ENCODE data around the gene FDX2. TPM values are rescaled to one million over a fixed set of nuclear protein-coding genes. Genes with fewer than 3 reads are reported as not detected.
"Not testable (repeated sequence)": the region's sequence is repeated elsewhere in the genome, so short reads cannot be mapped to it uniquely, and the experiment has no call there.

The FDX2 gene
- total RNA-seq, 1 experiment from 2014 or later = 37.9 TPM

- DNase-seq (ENCODE audit: low read depth) = no peak
Measured at GRCh38 chr19:10284065-10284959, 31.5 kb downstream of the FDX2 start.

- DNase-seq (ENCODE audit: low read depth) = no peak
Measured at GRCh38 chr19:10283301-10284064, 32.3 kb downstream of the FDX2 start.

GRCh38 chr19:10282043-10282442, 33.8 kb downstream of the FDX2 start:
- not testable (repeated sequence) for DNase-seq (ENCODE audit: low read depth)

DNA sequence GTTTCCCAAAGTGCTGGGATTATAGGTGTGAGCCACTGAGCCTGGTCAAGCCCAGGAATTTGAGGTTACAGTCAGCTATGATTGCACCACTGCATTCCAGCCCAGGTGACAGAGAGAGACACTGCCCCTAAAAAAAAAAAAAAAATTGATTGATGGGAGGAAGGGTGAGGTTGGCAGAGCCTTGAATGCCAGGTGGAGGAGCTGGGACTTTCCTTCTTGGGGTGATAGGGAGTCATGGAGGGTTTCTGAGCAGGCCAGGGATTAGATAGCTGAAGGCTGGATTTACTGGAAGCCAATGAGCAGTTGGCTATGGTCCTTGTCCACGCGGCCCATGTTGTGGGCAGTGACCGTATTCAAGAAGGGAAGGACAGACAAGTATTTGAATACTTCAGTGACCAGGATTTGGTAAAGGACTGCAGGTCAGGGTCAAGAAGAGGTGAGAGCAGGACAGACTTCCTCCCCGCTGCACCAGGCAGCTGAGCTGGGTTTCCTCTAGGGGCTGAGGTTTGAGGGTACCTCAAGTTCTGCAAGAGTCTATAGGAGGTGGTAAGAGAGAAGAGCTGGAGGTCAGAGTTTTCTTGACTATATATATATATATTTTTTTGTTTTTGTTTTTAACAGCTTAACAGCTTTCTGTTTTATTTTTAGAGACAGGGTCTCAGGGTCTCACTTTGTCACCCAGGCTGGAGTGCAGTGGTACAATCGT, 35.9 kb downstream of the FDX2 start:
- DNase-seq (ENCODE audit: low read depth) = no peak

GRCh38 chr19:10278935-10279334, 36.9 kb downstream of the FDX2 start:
- DNase-seq (ENCODE audit: low read depth) = no peak

DNA sequence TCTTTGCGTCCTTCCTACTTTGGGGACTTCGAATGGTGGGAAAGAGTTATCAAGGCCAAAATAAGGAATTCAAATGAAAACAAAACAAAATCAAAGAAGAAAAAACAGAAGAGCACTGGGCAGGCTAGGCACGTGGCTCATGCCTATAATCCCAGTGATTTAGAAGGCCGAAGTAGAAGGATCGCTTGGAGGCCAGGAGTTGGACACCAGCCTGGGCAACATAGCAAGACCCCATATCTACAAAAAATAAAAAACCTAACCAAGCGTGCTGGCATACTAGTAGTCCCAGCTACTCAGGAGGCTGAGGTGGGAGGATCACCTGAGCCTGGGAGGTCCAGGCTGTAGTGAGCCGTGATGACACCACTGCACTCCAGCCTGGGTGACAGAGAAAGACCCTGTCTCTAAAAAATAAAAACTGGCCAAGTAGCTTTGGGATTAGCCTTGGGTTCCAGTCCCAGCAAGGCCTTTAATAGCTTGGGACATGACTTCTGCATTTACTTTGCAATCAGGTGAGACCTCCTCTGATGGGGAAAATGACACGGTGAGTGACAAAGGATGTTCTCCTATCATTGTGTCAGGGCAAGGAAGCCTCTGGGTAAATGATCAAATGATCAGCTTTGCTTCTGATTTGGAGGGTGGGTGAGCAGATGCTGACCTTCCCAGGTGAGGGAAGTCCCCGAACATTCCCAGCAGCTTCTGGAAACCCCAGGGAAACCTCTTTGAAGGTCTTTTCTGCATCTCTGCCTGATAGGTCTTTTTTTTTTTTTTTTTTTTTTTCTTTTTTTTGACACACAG, 37.8 kb downstream of the FDX2 start:
- DNase-seq (ENCODE audit: low read depth) = no peak

GRCh38 chr19:10274589-10274988, 41.2 kb downstream of the FDX2 start:
- DNase-seq (ENCODE audit: low read depth) = no peak

DNA sequence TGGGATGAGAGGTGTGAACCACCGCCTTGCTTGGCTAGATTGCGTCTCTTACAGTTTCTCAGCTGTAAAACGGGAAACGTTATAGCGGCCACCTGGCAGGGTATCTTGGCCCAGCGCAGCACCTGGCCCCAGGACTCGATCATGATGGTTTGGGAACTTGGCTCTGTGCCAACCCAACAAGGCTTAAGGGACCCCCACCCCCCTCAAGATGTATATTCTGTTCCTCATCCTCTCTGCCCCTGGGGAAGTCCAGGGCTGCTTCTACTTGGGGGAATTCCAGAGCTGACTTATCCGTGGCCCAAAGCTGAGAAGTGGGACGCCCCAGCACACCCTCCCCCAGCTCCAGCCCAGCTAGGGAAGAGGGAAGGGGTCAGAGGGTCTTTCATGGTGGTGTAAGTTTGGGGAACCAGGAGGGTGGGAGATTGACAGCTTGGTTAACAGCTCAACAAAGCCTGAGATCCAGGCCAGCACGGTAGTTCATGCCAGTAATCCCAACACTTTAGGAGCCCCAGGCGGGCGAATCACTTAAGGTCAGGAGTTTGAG, 44.2 kb downstream of the FDX2 start:
- DNase-seq (ENCODE audit: low read depth) = peak; percentile 47

- DNase-seq (ENCODE audit: low read depth) = peak; percentile 80
Measured at GRCh38 chr19:10270616-10271394, 45.0 kb downstream of the FDX2 start, which contains the start of gene ICAM1. TSS of gene ICAM1 (plus strand) at chr19:10271120. CDS start at chr19:10271160, 40 bp downstream.

- peak; percentile 78 for DNase-seq (ENCODE audit: low read depth)
Measured at GRCh38 chr19:10270180-10270615, 45.6 kb downstream of the FDX2 start.

DNA sequence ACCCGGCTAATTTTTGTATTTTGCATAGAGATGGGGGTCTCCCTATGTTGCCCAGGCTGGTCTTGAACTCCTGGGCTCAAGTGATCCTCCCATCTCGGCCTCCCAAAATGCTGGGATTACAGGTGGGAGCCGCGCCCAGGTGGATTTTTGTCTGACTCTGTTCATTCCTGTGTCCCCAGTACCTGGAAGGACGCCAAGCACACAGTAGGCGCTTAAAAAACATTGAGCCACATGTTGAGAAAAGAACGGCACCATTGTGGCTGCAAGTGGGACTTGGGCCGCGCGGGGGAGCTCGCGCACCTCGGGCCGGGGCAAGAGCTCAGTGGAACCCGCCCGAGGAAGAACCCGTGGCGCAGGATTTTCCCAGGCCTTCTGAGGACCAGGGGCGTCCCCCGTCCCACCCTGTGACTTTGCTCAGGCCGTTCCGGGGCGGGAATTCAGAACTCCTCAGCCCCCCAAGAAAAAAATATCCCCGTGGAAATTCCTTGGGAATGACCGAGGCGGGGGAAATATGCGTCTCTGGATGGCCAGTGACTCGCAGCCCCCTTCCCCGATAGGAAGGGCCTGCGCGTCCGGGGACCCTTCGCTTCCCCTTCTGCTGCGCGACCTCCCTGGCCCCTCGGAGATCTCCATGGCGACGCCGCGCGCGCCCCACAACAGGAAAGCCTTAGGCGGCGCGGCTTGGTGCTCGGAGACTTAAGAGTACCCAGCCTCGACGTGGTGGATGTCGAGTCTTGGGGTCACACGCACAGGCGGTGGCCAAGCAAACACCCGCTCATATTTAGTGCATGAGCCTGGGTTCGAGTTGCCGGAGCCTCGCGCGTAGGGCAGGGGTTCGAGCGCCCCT, 46.3 kb downstream of the FDX2 start:
- DNase-seq (ENCODE audit: low read depth) = peak; percentile 75

- no peak for DNase-seq (ENCODE audit: low read depth)
Measured at GRCh38 chr19:10268071-10268470, 47.7 kb downstream of the FDX2 start.

DNA sequence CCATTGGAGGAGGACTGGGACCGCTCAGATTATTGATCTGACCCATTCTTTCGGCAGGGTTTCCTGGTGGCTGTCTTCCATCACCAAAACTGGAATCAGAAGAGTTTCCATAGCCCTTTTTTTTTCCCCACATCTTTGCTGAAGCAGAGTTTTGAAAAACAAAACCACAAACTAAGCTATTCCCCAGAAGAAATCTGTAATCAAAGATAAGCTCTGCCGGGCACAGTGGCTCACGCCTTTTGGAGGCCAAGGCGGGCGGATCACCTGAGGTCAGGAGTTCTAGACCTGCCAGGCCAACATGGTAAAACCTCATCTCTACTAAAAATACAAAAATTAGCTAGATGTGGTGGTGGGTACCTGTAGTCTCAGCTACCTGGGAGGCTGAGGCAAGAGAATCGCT, 49.1 kb downstream of the FDX2 start:
- no peak for DNase-seq (ENCODE audit: low read depth)

- DNase-seq (ENCODE audit: low read depth) = peak; percentile 60
Measured at GRCh38 chr19:10262771-10263170, 53.0 kb downstream of the FDX2 start.

GRCh38 chr19:10260141-10260584, 55.7 kb downstream of the FDX2 start:
- DNase-seq (ENCODE audit: low read depth) = peak; percentile 38
